Measurements from ENCODE around the gene TRMU. TPM values are rescaled to one million over a fixed set of nuclear protein-coding genes. Genes with fewer than 3 reads are reported as not detected.

Gene TRMU
- total and polyA plus RNA-seq, 2 experiments from 2014 or later: 48.3 to 70.4 TPM

GRCh38 chr22:46287873-46288751, 47.4 kb upstream of the TRMU start (continued):
- TF ChIP-seq, protein P1, sequence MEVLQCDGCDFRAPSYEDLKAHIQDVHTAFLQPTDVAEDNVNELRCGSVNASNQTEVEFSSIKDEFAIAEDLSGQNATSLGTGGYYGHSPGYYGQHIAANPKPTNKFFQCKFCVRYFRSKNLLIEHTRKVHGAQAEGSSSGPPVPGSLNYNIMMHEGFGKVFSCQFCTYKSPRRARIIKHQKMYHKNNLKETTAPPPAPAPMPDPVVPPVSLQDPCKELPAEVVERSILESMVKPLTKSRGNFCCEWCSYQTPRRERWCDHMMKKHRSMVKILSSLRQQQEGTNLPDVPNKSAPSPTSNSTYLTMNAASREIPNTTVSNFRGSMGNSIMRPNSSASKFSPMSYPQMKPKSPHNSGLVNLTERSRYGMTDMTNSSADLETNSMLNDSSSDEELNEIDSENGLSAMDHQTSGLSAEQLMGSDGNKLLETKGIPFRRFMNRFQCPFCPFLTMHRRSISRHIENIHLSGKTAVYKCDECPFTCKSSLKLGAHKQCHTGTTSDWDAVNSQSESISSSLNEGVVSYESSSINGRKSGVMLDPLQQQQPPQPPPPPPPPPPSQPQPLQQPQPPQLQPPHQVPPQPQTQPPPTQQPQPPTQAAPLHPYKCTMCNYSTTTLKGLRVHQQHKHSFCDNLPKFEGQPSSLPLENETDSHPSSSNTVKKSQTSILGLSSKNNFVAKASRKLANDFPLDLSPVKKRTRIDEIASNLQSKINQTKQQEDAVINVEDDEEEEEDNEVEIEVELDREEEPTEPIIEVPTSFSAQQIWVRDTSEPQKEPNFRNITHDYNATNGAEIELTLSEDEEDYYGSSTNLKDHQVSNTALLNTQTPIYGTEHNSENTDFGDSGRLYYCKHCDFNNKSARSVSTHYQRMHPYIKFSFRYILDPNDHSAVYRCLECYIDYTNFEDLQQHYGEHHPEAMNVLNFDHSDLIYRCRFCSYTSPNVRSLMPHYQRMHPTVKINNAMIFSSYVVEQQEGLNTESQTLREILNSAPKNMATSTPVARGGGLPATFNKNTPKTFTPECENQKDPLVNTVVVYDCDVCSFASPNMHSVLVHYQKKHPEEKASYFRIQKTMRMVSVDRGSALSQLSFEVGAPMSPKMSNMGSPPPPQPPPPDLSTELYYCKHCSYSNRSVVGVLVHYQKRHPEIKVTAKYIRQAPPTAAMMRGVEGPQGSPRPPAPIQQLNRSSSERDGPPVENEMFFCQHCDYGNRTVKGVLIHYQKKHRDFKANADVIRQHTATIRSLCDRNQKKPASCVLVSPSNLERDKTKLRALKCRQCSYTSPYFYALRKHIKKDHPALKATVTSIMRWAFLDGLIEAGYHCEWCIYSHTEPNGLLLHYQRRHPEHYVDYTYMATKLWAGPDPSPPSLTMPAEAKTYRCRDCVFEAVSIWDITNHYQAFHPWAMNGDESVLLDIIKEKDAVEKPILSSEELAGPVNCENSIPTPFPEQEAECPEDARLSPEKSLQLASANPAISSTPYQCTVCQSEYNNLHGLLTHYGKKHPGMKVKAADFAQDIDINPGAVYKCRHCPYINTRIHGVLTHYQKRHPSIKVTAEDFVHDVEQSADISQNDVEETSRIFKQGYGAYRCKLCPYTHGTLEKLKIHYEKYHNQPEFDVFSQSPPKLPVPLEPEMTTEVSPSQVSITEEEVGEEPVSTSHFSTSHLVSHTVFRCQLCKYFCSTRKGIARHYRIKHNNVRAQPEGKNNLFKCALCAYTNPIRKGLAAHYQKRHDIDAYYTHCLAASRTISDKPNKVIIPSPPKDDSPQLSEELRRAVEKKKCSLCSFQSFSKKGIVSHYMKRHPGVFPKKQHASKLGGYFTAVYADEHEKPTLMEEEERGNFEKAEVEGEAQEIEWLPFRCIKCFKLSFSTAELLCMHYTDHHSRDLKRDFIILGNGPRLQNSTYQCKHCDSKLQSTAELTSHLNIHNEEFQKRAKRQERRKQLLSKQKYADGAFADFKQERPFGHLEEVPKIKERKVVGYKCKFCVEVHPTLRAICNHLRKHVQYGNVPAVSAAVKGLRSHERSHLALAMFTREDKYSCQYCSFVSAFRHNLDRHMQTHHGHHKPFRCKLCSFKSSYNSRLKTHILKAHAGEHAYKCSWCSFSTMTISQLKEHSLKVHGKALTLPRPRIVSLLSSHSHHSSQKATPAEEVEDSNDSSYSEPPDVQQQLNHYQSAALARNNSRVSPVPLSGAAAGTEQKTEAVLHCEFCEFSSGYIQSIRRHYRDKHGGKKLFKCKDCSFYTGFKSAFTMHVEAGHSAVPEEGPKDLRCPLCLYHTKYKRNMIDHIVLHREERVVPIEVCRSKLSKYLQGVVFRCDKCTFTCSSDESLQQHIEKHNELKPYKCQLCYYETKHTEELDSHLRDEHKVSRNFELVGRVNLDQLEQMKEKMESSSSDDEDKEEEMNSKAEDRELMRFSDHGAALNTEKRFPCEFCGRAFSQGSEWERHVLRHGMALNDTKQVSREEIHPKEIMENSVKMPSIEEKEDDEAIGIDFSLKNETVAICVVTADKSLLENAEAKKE (CRISPR knock-in tag; IDR thresholded peaks at IDR 0.05): no peak
- TF ChIP-seq, protein P2, sequence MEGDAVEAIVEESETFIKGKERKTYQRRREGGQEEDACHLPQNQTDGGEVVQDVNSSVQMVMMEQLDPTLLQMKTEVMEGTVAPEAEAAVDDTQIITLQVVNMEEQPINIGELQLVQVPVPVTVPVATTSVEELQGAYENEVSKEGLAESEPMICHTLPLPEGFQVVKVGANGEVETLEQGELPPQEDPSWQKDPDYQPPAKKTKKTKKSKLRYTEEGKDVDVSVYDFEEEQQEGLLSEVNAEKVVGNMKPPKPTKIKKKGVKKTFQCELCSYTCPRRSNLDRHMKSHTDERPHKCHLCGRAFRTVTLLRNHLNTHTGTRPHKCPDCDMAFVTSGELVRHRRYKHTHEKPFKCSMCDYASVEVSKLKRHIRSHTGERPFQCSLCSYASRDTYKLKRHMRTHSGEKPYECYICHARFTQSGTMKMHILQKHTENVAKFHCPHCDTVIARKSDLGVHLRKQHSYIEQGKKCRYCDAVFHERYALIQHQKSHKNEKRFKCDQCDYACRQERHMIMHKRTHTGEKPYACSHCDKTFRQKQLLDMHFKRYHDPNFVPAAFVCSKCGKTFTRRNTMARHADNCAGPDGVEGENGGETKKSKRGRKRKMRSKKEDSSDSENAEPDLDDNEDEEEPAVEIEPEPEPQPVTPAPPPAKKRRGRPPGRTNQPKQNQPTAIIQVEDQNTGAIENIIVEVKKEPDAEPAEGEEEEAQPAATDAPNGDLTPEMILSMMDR (conservative IDR thresholded peaks at IDR 0.05; ENCODE audit: low read depth in 2 of 2): no peak
- TF ChIP-seq ETS1 (IDR thresholded peaks at IDR 0.05) (no peak), EZH2phosphoT487 (IDR thresholded peaks at IDR 0.05; ENCODE audit: unreplicated experiment) (no peak)

Measured in GM23338 (cell line).